Measurements from ENCODE around the gene ENO2.

GRCh38 chr12:6928703-6929407 is 14.5 kb downstream of the ENO2 start:
- TF ChIP-seq CTCF (IDR thresholded peaks at IDR 0.05) (no peak), EP300 (IDR thresholded peaks at IDR 0.05) (no peak), POLR2A (IDR thresholded peaks at IDR 0.05; ENCODE audit: low read depth) (no peak), POLR2AphosphoS5 (IDR thresholded peaks at IDR 0.05) (no peak)
